ENCODE results near the gene KDM5D. TPM values are rescaled to one million over a fixed set of nuclear protein-coding genes. Genes with fewer than 3 reads are reported as not detected.

Gene KDM5D
- total RNA-seq, 2 experiments from 2014 or later, result 113 to 118 TPM

GRCh38 chrY:19717146-19717545, 27.4 kb downstream of the KDM5D start:
- peaks cover 95% of the 10 kb centered on the region for H3K36me3 Mint-ChIP-seq (ENCODE audit: low read depth)
- Histone ChIP-seq H3K36me3 (ENCODE audit: insufficient read depth, low read length) (peaks cover 61% of the 10 kb centered on the region), H3K27me3 (ENCODE audit: control insufficient read depth in 1 of 2, insufficient read depth in 2 of 2, low read length in 2 of 2) (no peaks in the 10 kb centered on the region), H3K9me3 (ENCODE audit: control insufficient read depth in 1 of 2, insufficient read depth in 1 of 2, low read length in 2 of 2) (no peaks in the 10 kb centered on the region), H3K4me3 (ENCODE audit: low read length) (no peak overlapping the region), H3K4me1 (ENCODE audit: insufficient read depth, low read length) (no peaks in the 10 kb centered on the region), H3K27ac (ENCODE audit: low read depth in 1 of 2, low read length in 2 of 2) (no peak overlapping the region)
- POLR2A ChIA-PET, result no interaction called here
- CTCF ChIA-PET, result no interaction called here
- H3K27me3 Mint-ChIP-seq, result no peaks in the 10 kb centered on the region
- no peak overlapping the region for H3K27ac Mint-ChIP-seq
- intact Hi-C loops (cut with DNase I, micrococcal nuclease), result loop anchor here in 1 of 2 experiments (10.0 kb wide), 1 partner anchor 142 kb away; no protein-coding TSS in a partner anchor
- TF ChIP-seq CTCF (IDR thresholded peaks at IDR 0.05), result no peak
- no peaks in the 10 kb centered on the region for H3K9me3 Mint-ChIP-seq
- peaks cover 17% of the 10 kb centered on the region for H3K4me1 Mint-ChIP-seq (ENCODE audit: low read depth)
- ATAC-seq (ENCODE audit: poor library complexity), result no peak
- no peak overlapping the region for H3K4me3 Mint-ChIP-seq
- DNase-seq, result no peak

- H3K36me3 Mint-ChIP-seq (ENCODE audit: low read depth), result peaks cover 88% of the 10 kb centered on the region
Observed at GRCh38 chrY:19715226-19715625, 29.3 kb downstream of the KDM5D start.

GRCh38 chrY:19713430-19713829, 31.1 kb downstream of the KDM5D start:
- DNase-seq (no peak), ATAC-seq (ENCODE audit: poor library complexity) (no peak)
- no peak overlapping the region for H3K4me3 Mint-ChIP-seq
- TF ChIP-seq CTCF (IDR thresholded peaks at IDR 0.05), result no peak
- no peaks in the 10 kb centered on the region for H3K9me3 ChIP-seq (ENCODE audit: control insufficient read depth in 1 of 2, insufficient read depth in 1 of 2, low read length in 2 of 2)
- intact Hi-C loops (cut with DNase I, micrococcal nuclease), result loop anchor here in 1 of 2 experiments (10.0 kb wide), 1 partner anchor 139 kb away; no protein-coding TSS in a partner anchor
- H3K4me1 Mint-ChIP-seq (ENCODE audit: low read depth), result peaks cover 14% of the 10 kb centered on the region
- H3K27me3 ChIP-seq (ENCODE audit: control insufficient read depth in 1 of 2, insufficient read depth in 2 of 2, low read length in 2 of 2), result no peaks in the 10 kb centered on the region
- no peak overlapping the region for H3K27ac ChIP-seq (ENCODE audit: low read depth in 1 of 2, low read length in 2 of 2)
- POLR2A ChIA-PET, result no interaction called here
- H3K36me3 Mint-ChIP-seq (ENCODE audit: low read depth), result peaks cover 91% of the 10 kb centered on the region
- no peaks in the 10 kb centered on the region for H3K4me1 ChIP-seq (ENCODE audit: insufficient read depth, low read length)
- peaks cover 64% of the 10 kb centered on the region for H3K36me3 ChIP-seq (ENCODE audit: insufficient read depth, low read length)
- no peaks in the 10 kb centered on the region for H3K9me3 Mint-ChIP-seq
- H3K27ac Mint-ChIP-seq, result no peak overlapping the region
- H3K27me3 Mint-ChIP-seq, result no peaks in the 10 kb centered on the region
- no peak overlapping the region for H3K4me3 ChIP-seq (ENCODE audit: low read length)
- CTCF ChIA-PET, result no interaction called here

More at GRCh38 chrY:19715226-19715625, 29.3 kb downstream of the KDM5D start:
- no peak for TF ChIP-seq CTCF (IDR thresholded peaks at IDR 0.05)
- DNase-seq, result no peak
- Histone ChIP-seq H3K36me3 (ENCODE audit: insufficient read depth, low read length) (peaks cover 55% of the 10 kb centered on the region), H3K4me3 (ENCODE audit: low read length) (no peak overlapping the region), H3K4me1 (ENCODE audit: insufficient read depth, low read length) (no peaks in the 10 kb centered on the region), H3K27me3 (ENCODE audit: control insufficient read depth in 1 of 2, insufficient read depth in 2 of 2, low read length in 2 of 2) (no peaks in the 10 kb centered on the region), H3K27ac (ENCODE audit: low read depth in 1 of 2, low read length in 2 of 2) (no peak overlapping the region), H3K9me3 (ENCODE audit: control insufficient read depth in 1 of 2, insufficient read depth in 1 of 2, low read length in 2 of 2) (no peaks in the 10 kb centered on the region)
- CTCF ChIA-PET, result no interaction called here
- intact Hi-C loops (cut with DNase I, micrococcal nuclease), result loop anchor here in 1 of 2 experiments (10.0 kb wide), 1 partner anchor 140 kb away; no protein-coding TSS in a partner anchor
- ATAC-seq (ENCODE audit: poor library complexity), result no peak
- POLR2A ChIA-PET, result no interaction called here
- H3K4me1 Mint-ChIP-seq (ENCODE audit: low read depth), result peaks cover 14% of the 10 kb centered on the region
- no peaks in the 10 kb centered on the region for H3K9me3 Mint-ChIP-seq
- no peak overlapping the region for H3K4me3 Mint-ChIP-seq
- no peaks in the 10 kb centered on the region for H3K27me3 Mint-ChIP-seq
- no peak overlapping the region for H3K27ac Mint-ChIP-seq

Measured in CD4-positive, alpha-beta T cell (primary cell).